Embryonic facial prominence (tissue), 1 donor: ENCODE data around the gene THTPA.
A peak's percentile ranks its signal among the peaks of the same experiment; 100 is the strongest.
"Not testable (repeated sequence)": the region's sequence is repeated elsewhere in the genome, so short reads cannot be mapped to it uniquely, and the experiment has no call there.

Source experiments
- DNase-seq: peaks from one replicate; pipeline ENCODE4 v3.0.0-alpha.2; 2016; ENCODE audit errors: extremely low spot score

Gene THTPA

DNA sequence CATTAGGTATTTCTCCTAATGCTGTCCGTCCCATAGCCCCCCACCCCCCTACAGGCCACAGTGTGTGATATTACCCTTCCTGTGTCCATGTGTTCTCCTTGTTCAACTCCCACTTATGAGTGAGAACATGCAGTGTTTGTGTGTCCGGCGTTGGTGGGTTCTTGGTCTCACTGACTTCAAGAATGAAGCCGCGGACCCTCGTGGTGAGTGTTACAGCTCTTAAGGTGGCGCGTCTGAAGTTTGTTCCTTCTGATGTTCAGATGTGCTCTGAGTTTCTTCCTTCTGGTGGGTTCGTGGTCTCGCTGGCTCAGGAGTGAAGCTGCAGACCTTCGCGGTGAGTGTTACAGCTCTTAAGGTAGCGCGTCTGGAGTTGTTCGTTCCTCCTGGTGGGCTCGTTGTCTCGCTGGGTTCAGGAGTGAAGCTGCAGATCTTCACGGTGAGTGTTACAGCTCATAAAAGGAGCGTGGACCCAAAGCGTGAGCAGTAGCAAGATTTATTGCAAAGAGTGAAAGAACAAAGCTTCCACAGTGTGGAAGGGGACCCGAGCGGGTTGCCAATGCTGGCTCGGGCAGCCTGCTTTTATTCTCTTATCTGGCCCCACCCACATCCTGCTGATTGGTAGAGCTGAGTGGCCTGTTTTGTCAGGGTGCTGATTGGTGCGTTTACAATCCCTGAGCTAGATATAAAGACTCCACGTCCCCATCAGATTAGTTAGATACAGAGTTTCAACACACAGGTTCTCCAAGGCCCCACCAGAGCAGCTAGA lies 27.9 kb downstream of the THTPA start:
- not testable (repeated sequence) for DNase-seq

DNA sequence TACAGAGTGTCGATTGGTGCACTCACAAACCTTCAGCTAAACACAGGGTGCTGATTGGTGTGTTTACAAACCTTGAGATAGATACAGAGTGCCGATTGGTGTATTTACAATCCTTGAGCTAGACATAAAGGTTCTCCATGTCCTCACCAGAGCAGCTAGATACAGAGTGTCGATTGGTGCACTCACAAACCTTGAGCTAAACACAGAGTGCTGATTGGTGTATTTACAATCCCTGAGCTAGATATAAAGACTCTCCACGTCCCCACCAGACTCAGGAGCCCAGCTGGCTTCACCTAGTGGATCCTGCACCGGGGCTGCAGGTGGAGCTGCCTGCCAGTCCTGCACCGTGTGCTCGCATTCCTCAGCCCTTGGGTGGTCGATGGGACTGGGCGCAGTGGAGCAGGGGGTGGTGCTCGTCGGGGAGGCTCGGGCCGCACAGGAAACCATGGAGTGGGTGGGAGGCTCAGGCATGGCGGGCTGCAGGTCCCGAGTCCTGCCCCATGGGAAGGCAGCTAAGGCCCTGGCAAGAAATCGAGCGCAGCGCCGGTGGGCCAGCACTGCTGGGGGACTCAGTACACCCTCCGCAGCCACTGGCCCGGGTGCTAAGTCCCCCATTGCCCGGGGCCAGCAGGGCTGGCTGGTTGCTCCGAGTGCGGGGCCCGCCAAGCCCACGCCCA lies 28.6 kb downstream of the THTPA start:
- not testable (repeated sequence) for DNase-seq

DNA sequence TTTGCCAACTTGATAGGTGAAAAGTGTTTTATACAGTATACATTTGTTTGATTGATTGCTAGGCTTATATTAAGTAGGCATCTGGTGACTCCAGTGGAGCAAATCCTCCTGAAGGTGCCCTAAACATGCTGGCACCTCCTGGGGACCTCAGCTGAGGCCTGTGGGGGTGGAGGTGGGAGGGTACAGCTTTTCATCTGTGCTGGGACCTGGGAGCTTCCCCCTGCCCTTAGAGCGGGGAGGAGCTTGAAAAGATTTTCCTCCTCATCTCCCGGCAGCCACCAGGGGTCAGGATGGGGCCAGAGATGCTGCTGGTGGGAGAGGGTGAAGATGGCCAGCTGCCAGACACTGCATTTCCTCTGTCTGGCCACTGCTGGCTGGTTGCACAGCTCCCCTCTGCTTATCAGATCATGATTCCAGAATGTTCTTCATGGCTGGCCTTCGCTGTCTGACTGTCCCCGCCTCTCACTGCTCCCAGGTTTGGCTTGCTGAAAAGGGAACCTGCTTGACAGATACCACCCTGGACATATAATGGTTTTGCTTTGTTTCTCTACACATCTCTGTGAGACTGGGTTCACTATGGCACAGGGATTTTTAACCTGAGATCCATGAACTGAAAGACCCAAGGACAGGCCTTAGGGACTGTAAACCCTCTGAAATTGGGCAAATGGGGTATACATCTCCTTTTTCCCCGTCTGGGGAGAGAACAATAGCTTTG lies 33.0 kb downstream of the THTPA start:
- peak; percentile 68 for DNase-seq

DNA sequence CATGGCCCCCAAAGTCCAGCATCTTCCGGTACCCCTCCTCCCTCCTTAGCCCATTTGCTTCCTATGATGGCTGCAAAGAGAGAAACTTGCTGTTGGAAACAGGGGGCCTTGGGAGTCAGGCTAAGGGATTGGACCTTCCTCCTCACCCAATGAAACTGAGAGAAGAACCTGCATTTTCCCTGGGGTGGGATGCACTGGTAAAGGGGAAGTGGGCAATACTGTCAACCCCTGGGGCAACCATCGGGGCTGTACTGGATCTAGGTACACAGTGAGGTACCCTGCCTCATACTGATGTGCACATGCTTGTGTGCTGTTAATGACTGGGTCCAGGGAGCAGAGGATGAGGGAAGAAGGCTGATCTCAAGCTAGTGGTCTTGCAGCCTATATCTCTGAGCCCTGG lies 33.5 kb downstream of the THTPA start:
- no peak for DNase-seq

DNA sequence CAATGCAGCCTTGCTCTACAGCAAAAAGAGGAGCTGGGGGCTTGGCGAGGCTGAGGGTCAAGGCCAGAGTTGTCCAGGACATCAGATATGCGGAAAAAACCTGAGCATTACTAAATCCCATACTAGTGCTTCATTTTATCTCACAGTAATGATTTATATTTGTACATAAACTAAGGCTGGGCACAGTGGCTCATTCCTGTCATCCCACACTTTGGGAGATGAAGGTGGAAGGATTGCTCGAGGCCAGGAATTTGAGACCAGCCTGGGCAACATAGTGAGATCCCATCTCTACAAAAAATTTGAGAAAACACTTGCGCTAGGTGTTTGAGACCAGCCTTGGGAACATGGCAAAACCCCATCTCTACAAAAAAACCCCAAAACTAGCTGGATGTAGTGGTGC lies 34.1 kb downstream of the THTPA start:
- no peak for DNase-seq

DNA sequence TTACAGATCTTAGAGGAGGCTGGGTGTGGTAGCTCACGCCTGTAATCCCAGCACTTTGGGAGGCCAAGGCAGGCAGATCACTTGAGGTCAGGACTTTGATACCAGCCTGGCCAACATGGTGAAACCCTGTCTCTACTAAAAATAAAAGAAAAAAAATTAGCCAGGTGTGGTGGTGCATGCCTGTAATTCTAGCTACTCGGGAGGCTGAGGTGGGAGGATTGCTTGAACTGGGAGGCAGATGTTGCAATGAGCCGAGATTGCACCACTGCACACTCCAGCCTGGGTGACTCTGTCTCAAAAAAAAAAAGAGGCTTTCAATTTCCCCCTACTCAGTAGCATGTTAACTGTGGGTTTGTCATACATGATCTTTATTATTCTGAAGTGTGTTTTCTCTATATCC lies 38.1 kb downstream of the THTPA start:
- not testable (repeated sequence) for DNase-seq

DNA sequence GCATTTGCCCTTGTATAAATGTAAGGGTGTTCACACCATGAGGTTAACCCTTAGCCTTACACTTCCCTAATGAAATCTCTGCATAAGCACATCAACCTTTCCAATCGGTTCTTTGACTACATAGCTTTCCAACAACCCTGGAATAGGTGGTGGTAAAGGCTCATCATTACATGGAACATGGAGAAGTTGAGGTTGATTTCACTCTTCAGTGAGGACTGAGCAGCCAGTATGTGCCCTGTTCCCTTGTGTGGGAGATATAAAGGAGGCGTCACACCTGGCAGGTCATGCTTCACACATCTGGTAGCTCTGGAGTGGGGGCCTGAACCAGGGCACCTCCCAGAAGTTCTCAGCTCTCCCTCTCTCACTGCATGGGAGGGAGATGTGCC lies 44.2 kb downstream of the THTPA start:
- no peak for DNase-seq

DNA sequence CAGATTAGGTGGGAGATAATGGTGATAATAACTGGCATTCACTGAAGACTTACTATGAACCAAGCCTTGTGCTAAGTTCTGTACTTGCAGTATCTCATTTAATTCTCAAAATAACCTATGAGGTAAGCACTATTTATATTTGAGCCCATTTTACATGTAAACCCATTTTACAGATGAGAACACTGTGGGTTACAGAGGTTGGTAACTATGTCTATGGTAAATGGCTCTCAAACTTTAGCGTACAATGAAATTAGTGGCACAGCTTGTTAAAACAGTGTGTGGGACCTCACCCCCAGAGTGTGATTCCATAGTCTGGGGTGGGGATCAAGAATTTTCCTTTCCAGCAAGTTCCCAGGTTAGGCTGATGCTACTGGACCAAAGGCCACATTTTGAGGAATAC lies 44.7 kb downstream of the THTPA start:
- no peak for DNase-seq

DNA sequence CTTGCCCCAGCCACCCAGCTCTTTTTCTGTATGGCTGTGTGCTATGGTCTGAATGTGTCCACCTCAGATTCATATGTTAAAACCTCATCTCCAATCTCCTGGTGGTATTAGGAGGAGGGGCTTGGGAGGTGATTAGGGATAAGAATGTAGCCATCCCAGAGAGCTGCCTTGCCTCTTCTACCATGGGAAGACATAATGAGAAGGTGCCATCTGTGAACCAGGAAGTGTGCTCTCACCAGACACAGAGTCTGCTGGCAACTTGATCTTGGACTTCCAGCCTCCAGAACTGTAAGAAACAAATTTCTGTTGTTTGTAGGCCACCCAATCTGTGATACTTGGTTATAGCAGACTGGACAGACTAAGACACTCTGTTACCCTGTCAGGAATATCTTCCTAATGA lies 45.4 kb downstream of the THTPA start:
- no peak for DNase-seq

DNA sequence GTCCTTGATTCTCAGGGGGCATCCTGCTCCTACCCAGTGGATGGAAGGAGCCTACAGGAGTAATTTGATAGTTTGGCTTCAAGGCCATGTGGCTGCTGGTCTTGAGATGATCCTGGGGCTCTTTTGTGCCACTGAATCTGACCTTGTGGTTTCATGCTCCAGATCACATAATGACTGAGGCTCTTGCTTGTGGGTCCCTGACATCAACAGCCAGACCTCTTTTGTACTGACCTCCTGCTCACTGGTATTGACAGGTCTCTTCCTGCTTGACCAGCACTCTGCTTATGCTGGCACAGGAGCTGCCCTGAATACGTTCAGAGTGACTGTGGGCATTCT lies 45.7 kb downstream of the THTPA start:
- DNase-seq: no peak

DNA sequence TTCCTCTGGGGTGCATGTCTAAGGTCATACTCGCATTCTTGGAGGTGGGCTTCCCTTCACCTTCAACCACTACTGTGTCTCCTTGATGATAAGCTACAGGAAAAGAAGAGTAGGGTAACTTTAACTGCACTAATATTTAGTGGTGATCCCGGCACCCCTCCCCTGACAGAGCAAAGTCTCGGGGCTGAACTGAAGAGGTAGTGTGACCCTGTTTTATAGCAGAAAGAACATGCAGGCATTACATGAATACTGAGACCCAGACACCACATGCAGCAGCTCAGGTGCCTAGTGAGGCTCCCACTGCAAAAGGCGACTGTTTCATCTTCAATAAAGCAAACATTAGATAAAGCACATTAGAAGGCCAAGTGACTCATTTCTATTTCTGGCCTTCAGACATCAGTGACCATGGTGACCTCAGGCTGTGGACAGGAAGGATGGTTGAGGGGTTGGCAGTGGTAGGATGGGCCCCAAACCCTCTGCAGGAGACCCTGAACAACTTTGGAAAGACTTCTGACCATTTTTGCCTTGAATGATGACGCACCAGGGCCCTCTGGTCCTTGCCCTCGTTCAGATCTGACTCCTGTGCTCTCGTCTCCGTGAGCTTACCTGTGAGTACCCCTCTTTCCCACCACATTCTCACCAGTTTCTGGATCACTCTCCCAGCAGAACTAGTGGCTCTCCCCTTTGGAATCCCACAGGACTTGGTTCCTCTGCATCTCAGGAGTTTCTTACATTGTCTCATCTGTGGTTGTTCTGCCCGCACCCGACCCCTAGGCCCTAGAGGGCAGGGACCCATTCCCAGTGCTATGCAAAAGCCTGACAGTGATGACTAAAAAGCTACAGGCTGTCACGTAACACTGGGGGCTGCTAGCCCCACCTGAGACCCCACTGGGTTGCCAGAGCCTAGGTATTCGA lies 46.4 kb downstream of the THTPA start:
- no peak for DNase-seq

DNA sequence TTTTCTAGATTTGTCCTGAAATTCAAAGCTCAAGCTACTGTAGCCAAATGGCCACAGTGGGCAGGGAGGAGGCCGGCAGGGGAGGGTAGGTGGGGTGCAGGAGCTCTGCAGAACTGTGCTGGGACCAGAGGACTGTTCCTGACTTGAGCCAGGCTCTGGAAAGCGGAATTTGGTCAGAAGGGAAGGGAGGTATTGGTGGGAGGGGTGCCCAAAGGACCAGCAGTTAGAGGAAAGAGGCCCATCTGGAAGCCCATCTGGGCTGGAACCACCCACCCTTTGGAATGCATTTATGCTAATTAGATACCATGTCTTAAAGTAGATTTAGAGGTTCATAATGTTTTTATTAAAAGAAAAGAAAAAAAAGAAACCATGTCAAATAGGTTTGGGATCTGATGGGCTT lies 47.0 kb downstream of the THTPA start:
- DNase-seq: no peak

DNA sequence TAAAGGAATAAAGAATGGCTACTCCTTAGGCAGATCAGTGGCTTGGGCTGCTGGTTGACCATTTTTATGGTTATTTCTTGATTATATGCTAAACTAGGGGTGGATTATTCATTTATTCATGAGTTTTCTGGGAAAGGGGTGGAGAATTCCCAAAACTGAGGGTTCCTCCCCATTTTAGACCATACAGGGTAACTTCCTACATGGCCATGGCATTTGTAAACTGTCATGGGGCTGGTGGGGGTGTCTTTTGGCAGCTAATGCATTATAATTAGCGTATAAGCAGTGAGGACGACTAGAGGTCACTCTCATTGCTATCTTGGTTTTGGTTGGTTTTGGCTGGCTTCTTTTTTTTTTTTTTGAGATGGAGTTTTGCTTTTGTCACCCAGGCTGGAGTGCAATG lies 48.1 kb downstream of the THTPA start:
- no peak for DNase-seq

DNA sequence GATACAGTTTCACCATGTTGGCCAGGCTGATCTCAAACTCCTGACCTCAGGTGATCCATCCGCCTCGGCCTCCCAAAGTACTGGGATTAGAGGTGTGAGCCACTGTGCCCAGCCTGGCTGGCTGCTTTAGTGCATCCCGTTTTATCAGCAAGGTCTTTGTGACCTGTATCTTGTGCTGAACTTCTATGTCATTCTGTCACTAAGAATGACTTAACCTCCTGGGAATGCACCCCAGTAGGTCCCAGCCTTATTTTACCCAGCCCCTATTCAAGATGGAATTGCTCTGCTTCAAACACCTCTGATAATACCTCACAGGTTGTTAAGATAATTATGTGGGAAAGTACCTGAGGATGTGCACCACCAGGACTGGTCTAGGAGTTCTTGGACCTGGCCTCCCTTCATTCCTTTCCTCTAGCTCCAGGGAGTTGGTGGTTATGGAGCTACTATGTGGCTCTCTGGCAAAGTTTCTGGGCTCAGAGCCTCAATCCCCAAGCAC lies 48.7 kb downstream of the THTPA start:
- no peak for DNase-seq

DNA sequence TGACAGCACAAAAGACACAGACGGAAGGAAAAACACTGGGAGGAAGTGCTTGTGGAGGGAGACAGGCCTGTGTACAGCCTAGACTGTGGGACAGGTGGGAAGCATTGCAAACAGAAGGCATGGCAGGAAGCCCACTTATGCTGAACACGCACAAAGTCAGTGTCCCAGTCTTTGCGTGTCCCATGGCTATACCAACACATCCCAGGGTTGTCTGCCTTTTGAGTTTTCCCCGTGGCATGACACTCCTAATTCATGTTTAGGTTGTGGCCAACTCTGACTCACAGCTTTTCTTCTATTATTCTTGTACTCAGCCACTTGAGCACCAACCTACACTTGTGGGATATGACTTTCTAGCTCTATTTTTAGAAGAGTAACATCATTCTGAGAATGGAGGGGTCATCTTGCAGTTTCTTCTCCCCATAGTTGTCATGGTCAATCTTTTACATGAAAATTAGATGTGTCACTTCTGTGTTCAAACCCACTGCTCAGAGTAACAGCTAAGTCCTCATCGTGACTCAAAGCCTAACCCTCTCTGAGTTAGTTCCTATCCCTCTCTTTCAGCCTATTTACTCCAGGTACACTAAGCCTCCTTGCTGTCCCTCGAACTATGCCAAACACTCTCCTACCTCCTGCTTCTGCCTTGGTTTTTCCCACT lies 50.0 kb downstream of the THTPA start:
- DNase-seq: no peak

DNA sequence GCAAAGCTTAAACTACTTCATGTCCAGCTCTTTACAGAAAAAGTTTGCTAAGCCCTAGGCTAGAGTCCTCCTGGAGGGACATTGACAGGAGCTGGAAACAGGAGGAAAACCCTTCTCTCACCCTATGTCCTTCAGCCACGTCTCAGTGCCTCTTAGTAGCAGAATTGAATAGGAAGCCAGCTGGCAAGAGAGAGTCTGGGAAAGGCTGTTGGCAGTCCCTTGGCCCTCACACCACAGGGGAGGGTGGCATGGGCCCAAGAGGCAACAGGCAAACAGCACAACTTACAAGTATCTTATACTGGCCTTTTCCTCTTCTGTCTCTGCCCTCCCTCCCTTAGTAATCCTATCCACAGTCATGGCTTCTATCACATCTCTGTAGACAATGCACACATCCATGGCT lies 52.4 kb downstream of the THTPA start:
- DNase-seq: no peak

DNA sequence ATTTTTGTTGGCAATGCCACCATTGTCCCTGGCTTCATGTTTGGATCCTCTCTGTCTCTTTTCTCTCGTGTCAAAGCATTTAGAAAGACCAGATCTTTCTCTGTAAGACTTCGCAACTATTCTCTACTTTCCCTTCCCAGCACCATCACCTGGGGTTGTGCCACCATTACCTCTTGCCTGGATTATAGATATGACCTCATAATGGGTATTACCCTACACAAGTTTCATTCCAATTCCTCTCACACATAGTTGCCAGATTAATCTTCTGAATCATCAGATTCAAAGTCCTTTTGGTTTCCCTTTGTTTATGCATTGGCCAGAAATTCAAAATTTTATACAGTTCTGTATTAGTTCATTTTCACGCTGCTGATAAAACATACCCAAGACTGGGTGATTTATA lies 52.9 kb downstream of the THTPA start:
- DNase-seq: no peak

DNA sequence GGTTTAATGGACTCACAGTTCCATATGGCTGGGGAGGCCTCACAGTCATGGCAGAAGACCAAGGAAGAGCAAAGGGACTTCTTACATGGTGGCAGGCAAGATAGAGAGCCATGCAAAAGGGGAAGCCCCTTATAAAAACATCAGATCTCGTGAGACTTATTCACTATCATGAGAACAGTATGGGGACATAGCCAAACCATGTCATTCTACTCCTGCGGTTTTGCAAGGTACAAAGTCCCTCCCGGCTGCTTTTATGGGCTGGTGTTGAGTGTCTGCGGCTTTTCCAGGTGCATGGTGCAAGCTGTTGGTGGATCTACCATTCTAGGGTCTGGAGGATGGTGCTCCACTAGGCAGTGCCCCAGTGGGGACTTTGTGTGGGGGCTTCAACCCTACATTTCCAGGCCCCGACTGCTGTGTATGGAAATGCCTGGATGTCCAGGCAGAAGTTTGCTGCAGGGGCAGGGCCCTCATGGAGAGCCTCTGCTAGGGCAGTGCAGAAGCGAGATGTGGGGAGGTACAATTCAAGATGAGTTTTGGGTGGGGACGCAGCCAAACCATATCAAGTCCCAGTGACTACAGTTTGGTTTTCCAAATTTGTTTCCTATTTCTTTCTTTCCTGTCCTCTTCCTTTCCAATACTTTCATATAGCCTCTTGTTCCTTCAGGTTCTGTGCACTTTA lies 53.5 kb downstream of the THTPA start:
- not testable (repeated sequence) for DNase-seq
